Activated T-cell treated with anti-CD3 and anti-CD28 coated beads for 4 hours (primary cell): ENCODE data around the gene ETNK2.

ENCODE experiments used
- DNase-seq: peaks from one replicate; pipeline ENCODE4 v3.0.0-alpha.2; 2020

Gene ETNK2, protein sequence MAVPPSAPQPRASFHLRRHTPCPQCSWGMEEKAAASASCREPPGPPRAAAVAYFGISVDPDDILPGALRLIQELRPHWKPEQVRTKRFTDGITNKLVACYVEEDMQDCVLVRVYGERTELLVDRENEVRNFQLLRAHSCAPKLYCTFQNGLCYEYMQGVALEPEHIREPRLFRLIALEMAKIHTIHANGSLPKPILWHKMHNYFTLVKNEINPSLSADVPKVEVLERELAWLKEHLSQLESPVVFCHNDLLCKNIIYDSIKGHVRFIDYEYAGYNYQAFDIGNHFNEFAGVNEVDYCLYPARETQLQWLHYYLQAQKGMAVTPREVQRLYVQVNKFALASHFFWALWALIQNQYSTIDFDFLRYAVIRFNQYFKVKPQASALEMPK

DNA sequence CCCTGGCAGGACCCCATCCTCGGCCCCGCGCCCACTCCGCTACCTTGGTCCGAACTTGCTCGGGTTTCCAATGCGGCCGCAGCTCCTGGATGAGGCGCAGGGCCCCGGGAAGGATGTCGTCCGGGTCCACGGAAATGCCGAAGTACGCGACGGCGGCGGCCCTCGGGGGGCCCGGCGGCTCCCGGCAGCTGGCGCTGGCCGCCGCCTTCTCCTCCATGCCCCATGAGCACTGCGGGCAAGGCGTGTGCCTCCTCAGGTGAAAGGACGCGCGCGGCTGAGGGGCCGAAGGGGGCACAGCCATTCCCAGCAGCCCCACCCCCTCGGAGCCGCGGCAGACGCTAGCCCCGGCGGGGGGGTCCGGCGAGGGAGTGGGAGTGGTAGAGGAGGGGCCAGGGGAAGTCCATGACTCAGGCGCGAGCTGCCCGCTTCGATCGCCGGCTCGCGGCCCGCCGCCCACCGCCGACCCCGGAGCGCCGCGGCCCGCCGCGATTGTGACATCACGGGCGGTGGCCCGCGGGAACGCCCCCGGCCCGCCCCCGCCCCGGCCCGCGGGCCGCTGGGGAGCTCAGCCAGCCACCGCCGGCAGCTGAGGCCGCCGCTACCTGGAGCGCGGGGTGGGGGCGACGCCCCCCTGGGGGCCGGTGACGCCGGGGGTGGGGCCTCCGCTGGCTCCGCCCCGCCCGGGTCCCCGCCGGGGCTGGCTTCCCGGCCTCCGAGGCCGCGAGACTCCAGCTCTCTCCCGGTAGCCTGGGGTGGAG lies at the start of gene ETNK2:
Gene ETNK2, minus strand, starts transcription at position 493 of the 758 bp plus-strand sequence. Its CDS starts 192 bp downstream, at position 301.
- DNase-seq = peak; percentile 43

DNA sequence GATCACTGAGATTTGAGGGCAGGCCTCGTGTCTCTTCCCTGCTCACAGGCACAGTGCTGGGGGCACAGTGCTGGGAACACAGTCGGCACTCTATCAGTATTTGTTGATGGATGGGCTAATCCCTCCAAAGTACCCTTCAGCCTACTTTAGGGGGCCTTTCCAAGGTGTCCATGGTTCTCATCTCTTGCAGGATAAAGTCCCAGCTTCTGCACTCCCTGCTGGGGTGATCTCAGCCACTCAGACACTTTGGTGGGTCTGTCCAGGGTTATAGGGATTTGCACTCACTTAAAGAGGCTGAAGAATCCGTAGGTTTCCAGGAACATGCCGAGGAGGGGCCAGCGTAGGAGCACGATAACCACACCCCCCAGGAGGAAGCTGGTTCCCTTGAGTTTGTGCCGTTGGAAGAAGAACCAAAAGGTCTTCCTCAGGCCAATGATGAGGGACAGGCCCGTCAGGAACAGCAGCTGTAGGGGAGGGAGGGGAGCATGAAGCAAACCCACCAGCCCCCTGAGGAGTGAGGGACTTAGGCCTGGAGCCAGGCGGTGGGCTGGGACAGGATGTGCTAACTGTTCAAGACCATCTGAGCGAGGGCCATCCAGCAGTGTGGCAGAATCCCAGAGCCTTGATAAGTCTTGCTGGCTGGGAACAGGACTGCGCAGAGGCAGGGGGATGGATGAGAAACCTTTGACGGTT lies 49.6 kb upstream of the ETNK2 start:
- no peak for DNase-seq

- DNase-seq = no peak
These were observed 47.7 kb upstream of the ETNK2 start for GRCh38 chr1:204199579-204199978.

GRCh38 chr1:204198348-204199340 lies 46.8 kb upstream of the ETNK2 start:
- no peak for DNase-seq

- no peak for DNase-seq
These were observed 45.2 kb upstream of the ETNK2 start for GRCh38 chr1:204197068-204197467.

GRCh38 chr1:204196068-204196795 lies 44.4 kb upstream of the ETNK2 start, which contains the start of gene KISS1:
KISS1 (minus strand) TSS chr1:204196491; CDS start chr1:204192876, 3,615 bp downstream.
- no peak for DNase-seq

DNA sequence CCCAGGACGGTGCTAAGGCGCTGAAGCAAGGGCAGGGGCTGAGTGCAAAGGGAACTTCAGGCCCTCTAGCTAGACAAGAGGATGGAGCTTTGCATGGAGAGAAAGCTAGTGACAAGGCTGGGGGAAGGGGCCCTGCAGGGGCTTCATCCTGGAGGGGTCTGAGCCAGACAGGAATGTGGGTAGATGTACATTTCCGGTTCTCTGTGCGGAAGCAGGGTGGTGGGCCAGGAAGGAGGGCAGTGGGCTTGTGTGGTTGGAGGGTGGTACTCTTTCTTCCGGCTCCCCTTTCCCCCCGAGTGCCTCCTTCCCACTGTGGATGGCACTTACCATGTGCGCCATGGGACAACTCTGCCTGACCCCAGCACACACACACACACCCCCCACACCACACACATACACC lies 42.9 kb upstream of the ETNK2 start:
- no peak for DNase-seq

- DNase-seq = no peak
These were observed 42.2 kb upstream of the ETNK2 start for GRCh38 chr1:204194080-204194479.

DNA sequence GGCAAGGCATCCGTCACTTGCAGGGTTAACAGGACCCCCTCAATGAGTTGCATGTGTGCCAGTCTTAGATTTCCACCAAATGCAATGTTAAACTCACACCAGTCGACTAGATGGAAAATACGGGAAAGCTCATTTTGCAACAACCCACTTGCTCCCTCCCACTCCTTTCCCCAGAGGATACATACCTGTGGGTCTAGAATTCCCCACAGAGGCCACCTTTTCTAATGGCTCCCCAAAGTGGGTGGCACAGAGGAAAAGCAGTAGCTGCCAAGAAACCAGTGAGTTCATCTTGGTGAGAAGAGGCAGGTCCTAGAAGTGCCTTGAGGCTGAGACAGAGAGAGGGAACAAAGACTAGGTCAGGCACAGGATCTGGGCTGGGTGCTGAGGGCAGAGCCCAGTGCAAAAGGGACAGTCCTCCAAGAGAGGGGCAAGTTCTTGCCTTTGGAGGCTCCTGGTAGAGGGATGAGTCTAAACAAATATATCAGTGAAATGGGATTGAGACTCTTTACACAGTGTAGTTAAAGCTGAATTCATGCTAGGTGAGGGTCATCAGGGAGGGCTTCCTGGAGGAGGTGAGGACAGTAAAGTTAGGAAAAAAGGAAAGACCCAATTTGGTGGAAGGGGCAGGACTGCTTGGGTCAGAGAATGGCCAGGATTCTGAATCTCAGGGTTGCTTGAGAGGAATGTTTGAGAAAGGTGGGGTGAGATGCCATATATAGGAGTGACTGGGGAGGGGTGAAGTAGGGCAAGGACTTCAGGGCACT lies 40.9 kb upstream of the ETNK2 start:
- no peak for DNase-seq

- DNase-seq = no peak
These were observed 40.2 kb upstream of the ETNK2 start for GRCh38 chr1:204192046-204192445.

- DNase-seq = no peak
These were observed 39.6 kb upstream of the ETNK2 start for GRCh38 chr1:204191456-204191855.

DNA sequence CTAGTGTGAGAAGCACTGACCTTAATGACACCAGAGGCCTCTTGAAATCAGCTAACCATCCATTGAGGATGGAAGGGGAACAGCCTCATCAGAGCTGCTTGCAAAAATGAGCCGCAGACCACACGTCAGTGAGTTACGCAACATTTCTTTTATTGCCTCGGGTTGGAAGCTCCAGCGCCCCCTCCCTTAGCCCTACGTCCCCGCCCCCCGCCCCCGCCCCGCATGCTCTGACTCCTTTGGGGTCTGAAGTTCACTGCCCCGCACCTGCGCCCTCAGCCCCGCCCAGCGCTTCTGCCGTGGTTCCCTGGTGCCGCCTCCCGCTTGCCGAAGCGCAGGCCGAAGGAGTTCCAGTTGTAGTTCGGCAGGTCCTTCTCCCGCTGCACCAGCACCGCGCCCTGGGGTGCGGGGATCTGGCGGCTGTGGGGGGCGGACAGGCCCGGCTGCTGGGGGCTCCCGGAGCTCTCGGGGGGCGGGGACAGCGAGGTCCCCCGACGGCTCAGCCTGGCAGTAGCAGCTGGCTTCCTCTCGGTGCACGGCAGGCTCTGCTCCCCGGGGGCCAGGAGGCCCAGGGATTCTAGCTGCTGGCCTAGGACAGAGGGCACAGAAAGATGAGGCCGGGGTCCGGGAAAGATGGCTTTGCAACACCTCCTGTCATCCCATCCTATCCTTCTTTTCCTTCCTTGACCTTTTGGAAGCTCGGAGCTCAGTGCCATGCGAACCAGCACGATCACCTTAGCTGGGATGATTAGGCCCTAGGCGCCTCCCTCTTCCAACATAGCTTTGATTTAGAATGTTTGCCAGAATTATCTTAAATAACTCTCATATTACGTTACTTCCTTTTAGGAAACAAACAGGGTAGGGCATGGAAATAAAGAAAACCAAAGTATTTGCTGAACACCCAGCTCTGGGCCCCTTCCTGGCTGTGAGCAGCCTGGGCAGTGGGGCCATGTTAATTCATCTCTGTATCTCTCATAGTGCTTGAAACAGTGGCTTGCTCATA lies 38.7 kb upstream of the ETNK2 start:
- DNase-seq = no peak

DNA sequence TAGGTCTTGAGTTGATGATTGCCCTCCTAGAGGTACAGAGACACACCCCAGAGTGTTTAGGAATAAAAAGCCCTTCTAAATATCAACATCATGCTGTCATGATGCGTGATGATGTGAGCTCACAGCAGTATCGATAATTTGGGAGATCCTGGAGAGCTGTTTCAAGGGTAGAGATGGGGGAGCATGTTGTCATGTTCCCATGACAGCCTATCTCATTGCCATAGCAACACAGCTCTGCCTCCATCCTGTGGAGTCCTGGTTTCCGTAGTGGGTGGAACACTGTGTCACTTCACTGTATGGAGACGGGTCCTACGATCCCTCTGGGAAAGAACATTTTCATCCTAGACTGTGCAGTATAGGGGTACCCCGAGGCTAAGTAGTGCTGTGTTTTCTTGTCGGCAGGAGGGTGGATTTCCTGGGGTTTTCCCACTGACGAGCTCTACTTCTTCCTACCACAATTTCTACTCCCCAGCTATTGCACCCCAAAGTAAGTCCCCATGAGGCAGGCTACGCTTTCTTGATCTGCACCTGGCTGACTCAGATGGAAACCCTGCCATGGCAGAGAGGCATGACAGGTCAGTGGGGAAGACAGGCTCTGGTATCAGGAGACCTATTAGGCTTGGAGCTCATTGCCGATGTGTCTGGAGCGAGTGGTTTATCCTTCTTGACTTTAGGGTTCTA lies 37.3 kb upstream of the ETNK2 start:
- no peak for DNase-seq

GRCh38 chr1:204186597-204186996 lies 34.8 kb upstream of the ETNK2 start:
- no peak for DNase-seq

GRCh38 chr1:204181116-204181515 lies 29.3 kb upstream of the ETNK2 start:
- DNase-seq = no peak

GRCh38 chr1:204180133-204180532 lies 28.3 kb upstream of the ETNK2 start:
- no peak for DNase-seq

DNA sequence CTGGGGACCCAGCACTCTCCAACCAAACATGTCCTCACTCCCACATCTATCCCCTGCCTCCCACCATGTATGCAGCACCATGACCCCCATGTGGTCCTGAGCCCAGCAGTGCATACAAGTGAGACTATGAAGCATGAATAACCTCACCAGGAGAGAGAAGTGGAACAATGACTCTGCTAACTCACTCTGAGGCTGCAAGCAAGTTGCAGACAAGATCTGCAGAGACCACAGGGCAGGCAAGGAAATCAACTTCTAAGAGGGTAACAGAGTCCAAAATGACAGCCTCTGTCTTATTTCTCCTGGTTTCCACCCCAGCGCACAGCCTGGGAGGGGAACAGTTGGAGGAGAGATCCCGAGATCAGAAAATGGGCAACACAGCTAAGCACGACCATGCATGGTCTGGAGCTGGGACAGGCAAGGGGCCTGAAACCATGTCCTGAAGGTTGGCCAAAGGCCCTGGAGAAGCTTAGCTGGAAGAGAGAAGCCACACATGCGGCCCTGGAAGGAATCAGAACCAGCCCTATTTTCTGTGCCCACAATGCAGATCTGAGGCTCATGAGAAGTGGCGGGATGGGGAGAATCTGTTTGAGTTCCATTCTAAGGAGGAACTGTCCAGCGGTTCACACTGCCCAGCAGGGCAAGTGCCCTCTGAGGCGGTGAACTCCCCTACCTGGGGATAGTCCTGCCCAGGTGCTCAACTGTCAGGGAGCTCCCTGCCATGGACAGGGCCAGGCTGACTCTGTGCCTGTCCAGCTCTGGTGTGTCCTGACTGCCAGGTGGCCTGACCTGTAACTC lies 26.8 kb upstream of the ETNK2 start:
- DNase-seq = no peak

GRCh38 chr1:204177133-204177532 lies 25.3 kb upstream of the ETNK2 start:
- DNase-seq = no peak
